Brain microvascular endothelial cell (primary cell): Measurements from ENCODE around the gene TARBP1.
"Not testable (repeated sequence)": the region's sequence is repeated elsewhere in the genome, so short reads cannot be mapped to it uniquely, and the experiment has no call there.

Experiments used
- DNase-seq: peaks from one replicate; pipeline ENCODE4 v3.0.0-alpha.2; 2020
- H3K27ac ChIP-seq: fragments of 250-450 bp; sonication (Bioruptor Pico); 2 replicates; pipeline ENCODE4 v1.5.1; 2020; ENCODE audit warnings: mild to moderate bottlenecking, moderate library complexity
- H3K27me3 ChIP-seq: fragments of 250-450 bp; sonication (Bioruptor Pico); replicated peaks from 2 replicates; pipeline ENCODE4 v1.5.1; 2020; ENCODE audit warnings: mild to moderate bottlenecking
- H3K36me3 ChIP-seq: fragments of 250-450 bp; sonication (Bioruptor Pico); replicated peaks from 2 replicates; pipeline ENCODE4 v1.5.1; 2020; ENCODE audit warnings: mild to moderate bottlenecking
- H3K4me3 ChIP-seq: 2 replicates; pipeline ENCODE4 v1.5.1; 2011; ENCODE audit warnings: low read depth, mild to moderate bottlenecking, control low read depth, low read length, moderate library complexity
- in situ Hi-C: cut with HindIII; loops from 2 replicates; pipeline ENCODE4 v1.10.0; 2017; ENCODE audit warnings: low sequenced_read_pairs, low pct_ligation_motif_present
- TF ChIP-seq, protein P1 (sequence below): IDR thresholded peaks from 2 replicates; pipeline ENCODE4 v1.5.1; 2011; ENCODE audit warnings: low read depth, mild to moderate bottlenecking, moderate library complexity, low read length, control low read depth, inconsistent platforms; ENCODE audit errors: missing control alignments

The TARBP1 gene

DNA sequence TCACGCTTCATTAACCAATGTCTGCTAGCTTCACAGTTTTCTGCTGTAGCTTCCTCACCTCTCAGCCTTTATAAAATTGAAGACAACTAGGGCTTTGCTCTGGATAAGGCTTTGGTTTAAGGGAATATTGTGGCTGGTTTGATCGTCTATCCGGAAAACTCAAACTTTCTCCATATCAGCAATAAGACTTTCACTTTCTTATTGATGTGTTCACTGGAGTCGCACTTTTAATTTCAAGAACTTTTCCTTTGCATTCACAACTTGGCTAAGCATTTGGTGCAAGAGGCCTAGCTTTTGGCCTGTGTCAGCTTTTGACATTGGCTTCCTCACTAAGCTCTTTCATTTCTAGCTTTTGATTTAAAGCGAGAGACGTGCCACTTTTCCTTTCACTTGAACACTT, 92.9 kb downstream of the TARBP1 start:
- no peak for DNase-seq
- H3K36me3 ChIP-seq = peaks cover 6% of the 10 kb centered on the region
- TF ChIP-seq, protein P1, sequence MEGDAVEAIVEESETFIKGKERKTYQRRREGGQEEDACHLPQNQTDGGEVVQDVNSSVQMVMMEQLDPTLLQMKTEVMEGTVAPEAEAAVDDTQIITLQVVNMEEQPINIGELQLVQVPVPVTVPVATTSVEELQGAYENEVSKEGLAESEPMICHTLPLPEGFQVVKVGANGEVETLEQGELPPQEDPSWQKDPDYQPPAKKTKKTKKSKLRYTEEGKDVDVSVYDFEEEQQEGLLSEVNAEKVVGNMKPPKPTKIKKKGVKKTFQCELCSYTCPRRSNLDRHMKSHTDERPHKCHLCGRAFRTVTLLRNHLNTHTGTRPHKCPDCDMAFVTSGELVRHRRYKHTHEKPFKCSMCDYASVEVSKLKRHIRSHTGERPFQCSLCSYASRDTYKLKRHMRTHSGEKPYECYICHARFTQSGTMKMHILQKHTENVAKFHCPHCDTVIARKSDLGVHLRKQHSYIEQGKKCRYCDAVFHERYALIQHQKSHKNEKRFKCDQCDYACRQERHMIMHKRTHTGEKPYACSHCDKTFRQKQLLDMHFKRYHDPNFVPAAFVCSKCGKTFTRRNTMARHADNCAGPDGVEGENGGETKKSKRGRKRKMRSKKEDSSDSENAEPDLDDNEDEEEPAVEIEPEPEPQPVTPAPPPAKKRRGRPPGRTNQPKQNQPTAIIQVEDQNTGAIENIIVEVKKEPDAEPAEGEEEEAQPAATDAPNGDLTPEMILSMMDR = no peak
- H3K27ac ChIP-seq = no peak overlapping the region
- H3K4me3 ChIP-seq = no peak overlapping the region
- H3K27me3 ChIP-seq = no peaks in the 10 kb centered on the region
- in situ Hi-C loops = no loop called here

DNA sequence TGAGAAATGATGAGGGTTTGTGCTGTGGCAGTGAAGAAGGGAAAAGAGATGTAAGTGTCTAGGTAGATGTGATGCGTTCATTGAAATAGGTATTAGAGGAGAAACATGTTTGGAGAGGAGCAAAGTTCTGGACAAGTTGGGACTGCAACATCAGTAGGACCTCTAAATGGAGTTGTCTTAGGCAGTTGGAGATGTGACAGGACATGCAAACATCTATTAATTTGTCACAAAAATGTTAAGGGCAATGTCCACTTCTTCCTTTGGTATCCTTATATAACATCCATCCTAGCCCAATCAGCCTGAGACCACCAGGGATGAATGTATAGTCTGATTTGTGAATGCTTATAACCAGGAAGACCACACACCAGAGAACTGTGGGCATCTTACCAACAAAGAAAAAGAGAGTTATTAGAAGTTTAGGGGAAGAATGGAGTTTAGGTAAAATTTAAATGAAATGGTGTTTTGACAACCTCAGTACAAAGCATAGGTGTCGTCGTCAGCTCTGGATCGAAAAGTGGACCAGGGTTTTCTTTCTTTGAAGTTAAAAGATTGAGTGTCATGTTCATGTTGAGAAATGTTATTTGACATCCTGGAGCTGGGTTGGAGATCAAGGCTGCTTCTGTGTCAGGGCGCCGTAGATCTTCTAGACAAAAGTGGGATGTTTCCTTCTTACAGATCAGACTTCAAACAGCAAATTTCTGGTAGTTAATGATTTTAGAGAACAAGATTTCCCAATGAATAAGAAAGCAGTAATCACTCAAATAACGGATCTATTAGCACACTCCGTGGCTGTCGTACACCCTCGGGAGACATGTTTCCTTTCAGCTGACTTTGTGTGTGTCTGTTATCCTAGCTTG, 97.1 kb downstream of the TARBP1 start:
- no peak for DNase-seq
- H3K4me3 ChIP-seq = no peak overlapping the region
- H3K27me3 ChIP-seq = no peaks in the 10 kb centered on the region
- H3K27ac ChIP-seq = no peak overlapping the region
- TF ChIP-seq, protein P1 = no peak
- in situ Hi-C loops = no loop called here
- H3K36me3 ChIP-seq = peaks cover 23% of the 10 kb centered on the region

GRCh38 chr1:234379591-234380109, 99.3 kb downstream of the TARBP1 start:
- H3K36me3 ChIP-seq = peaks cover 34% of the 10 kb centered on the region
- H3K27me3 ChIP-seq, H3K27ac ChIP-seq, H3K4me3 ChIP-seq, in situ Hi-C loops, DNase-seq: not testable (repeated sequence)

DNA sequence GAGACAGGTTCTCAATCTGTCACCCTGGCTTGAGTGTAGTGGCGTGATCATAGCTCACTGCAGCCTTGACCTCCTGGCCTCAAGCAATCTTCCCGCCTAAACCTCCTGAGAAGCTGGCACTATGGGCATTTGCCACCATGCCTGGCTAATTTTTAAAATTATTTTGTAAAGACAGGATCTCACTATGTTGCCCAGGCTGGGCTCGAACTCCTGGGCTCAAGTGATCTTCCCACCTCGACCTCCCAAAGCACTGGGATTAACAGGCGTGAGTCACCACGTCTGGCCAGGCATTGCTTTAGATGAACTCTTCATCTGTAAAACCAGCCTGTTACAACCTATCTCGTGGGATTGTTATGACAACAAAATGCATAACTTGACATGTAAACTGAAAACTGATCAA, 103.3 kb downstream of the TARBP1 start:
- DNase-seq = no peak
- Histone ChIP-seq H3K27me3 (no peaks in the 10 kb centered on the region), H3K36me3 (peaks cover 32% of the 10 kb centered on the region), H3K27ac (no peak overlapping the region), H3K4me3 (no peak overlapping the region)
- in situ Hi-C loops = no loop called here
- TF ChIP-seq, protein P1 = no peak

DNA sequence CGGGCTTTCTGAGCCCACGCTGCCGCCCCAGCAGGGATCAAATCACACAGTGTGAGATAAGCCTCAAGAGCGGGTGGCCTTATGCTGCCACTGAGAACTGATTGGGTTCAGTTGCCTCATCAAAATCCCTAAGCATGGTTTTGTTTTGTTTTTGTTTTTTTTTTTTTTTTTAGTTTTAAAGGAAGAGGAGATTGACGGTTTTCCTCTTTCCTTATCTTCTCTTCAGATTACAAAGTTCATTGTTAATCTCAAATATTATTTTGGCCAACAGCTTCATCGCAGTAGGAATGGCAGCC, 105.1 kb downstream of the TARBP1 start:
- Histone ChIP-seq H3K36me3 (peaks cover 21% of the 10 kb centered on the region), H3K27me3 (no peaks in the 10 kb centered on the region), H3K4me3 (peak overlapping the region; percentile 96), H3K27ac (peak overlapping the region; percentile 97)
- TF ChIP-seq, protein P1 = no peak
- no peak for DNase-seq
- in situ Hi-C loops = no loop called here

- TF ChIP-seq, protein P1 = no peak
- no peaks in the 10 kb centered on the region for H3K27me3 ChIP-seq
- H3K4me3 ChIP-seq = peak within 1 kb of the TSS; percentile 96
- H3K27ac ChIP-seq = peak within 1 kb of the TSS; percentile 97
- peak; percentile 97 for DNase-seq
- peaks cover 21% of the 10 kb centered on the region for H3K36me3 ChIP-seq
- in situ Hi-C loops = no loop called here
These were observed 105.7 kb downstream of the TARBP1 start, which contains the start of gene COA6 for GRCh38 chr1:234373064-234373958. COA6 (plus strand) TSS chr1:234373456; CDS start chr1:234373467, 11 bp downstream.
